Upper lobe of left lung (tissue), 6 donors: ENCODE results near the gene SLC22A1. TPM values are rescaled to one million over a fixed set of nuclear protein-coding genes. Genes with fewer than 3 reads are reported as not detected.
A peak's percentile ranks its signal among the peaks of the same experiment; 100 is the strongest.
"Not testable (repeated sequence)": the region's sequence is repeated elsewhere in the genome, so short reads cannot be mapped to it uniquely, and the experiment has no call there.

ENCODE experiments used
- ATAC-seq, 2 donors: fragments of 200-7000 bp; cut with Tn5 transposase; one replicate each; pipeline ENCODE4 v1.9.1; 2022; ENCODE audit warnings: mild to moderate bottlenecking in 2 of 2, moderate library complexity in 2 of 2; ENCODE audit not compliant: low FRiP score in 2 of 2
- DNase-seq, 2 donors: peaks; one replicate each; pipeline ENCODE4 v3.0.0-alpha.2; 2019 to 2020
- H3K27ac ChIP-seq, 4 donors: fragments of 200-600 bp; sonication (generic); one replicate each; pipeline ENCODE4 v1.5.1; 2016 to 2019
- H3K27me3 ChIP-seq, 4 donors: fragments of 200-600 bp; sonication (generic); one replicate each; pipeline ENCODE4 v1.5.1; 2017 to 2019
- H3K36me3 ChIP-seq, 4 donors: fragments of 200-600 bp; sonication (generic); one replicate each; pipeline ENCODE4 v1.5.1; 2016 to 2019
- H3K4me1 ChIP-seq, 4 donors: fragments of 200-600 bp; sonication (generic); one replicate each; pipeline ENCODE4 v1.5.1; 2018 to 2019
- H3K4me3 ChIP-seq, 4 donors: fragments of 200-600 bp; sonication (generic); one replicate each; pipeline ENCODE4 v1.5.1; 2017 to 2019; ENCODE audit warnings: mild to moderate bottlenecking in 2 of 4, moderate library complexity in 1 of 4
- H3K9me3 ChIP-seq, 4 donors: fragments of 200-600 bp; sonication (generic); one replicate each; pipeline ENCODE4 v1.5.1; 2018 to 2019
- EP300 ChIP-seq, 4 donors: sonication (generic); formaldehyde crosslinking; IDR thresholded peaks; one replicate each; pipeline ENCODE4 v1.5.1; 2017; ENCODE audit warnings: antibody characterized with exemption in 4 of 4, control low read depth in 2 of 4
- POLR2A ChIP-seq, 4 donors: fragments of 450-650 bp; IDR thresholded peaks; one replicate each; pipeline ENCODE4 v1.5.1; 2016 to 2017; ENCODE audit warnings: antibody characterized with exemption in 4 of 4, mild to moderate bottlenecking in 2 of 4
- POLR2AphosphoS5 ChIP-seq, 2 donors: sonication (generic); formaldehyde crosslinking; IDR thresholded peaks; one replicate each; pipeline ENCODE4 v1.5.1; 2017; ENCODE audit warnings: antibody characterized with exemption in 2 of 2
- WGBS, 2 donors: methylation state at CpG; one replicate each; pipeline ENCODE4 v1.1.5; 2017 to 2018; 5-methylcytosine and 5-hydroxymethylcytosine counted together
- total RNA-seq, 6 donors: library from RNA; depleted of rRNA in 4 of 6; stranded (reverse); fragments of >200 nt in 4 of 6; gene quantifications; one replicate each; pipeline versions ENCODE4 v1.1.0 to v1.2.1, GENCODE V29; 2016 to 2021
- TF ChIP-seq, protein P1 (sequence below), 6 experiments: fragments of 450-650 bp in 4 of 6; fragments of 200-600 bp in 2 of 6; sonication (generic) in 2 of 6; IDR thresholded peaks; one replicate each; pipeline ENCODE4 v1.5.1; 2016 to 2019; ENCODE audit warnings: antibody characterized with exemption in 6 of 6
- donor health status: DM: no; HTN: no; CAD: no; lungs with moderate emphysema.
- donor health status: DM: no; HTN: yes; CAD: no; lungs with severe emphysema.

SLC22A1 gene
- total RNA-seq, 6 donors from 2014 or later, result 0.67 to 4.2 (median 2.0) TPM

DNA sequence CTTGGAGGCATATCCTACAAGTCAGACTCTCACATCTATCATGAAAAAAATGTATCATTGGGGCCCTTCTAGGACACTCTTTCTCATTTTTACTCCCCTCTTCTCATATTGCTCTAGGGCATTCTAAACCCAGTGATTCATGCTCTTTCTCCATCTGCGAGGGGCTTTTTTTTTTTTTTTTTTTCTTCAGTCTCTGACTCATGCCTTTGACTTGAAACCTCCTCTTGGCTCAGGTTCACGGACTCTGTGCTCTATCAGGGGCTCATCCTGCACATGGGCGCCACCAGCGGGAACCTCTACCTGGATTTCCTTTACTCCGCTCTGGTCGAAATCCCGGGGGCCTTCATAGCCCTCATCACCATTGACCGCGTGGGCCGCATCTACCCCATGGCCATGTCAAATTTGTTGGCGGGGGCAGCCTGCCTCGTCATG is 17.8 kb downstream of the SLC22A1 start:
- TF ChIP-seq POLR2A (IDR thresholded peaks at IDR 0.05) (no peak), EP300 (IDR thresholded peaks at IDR 0.05) (no peak), POLR2AphosphoS5 (IDR thresholded peaks at IDR 0.05) (no peak)
- TF ChIP-seq, protein P1, sequence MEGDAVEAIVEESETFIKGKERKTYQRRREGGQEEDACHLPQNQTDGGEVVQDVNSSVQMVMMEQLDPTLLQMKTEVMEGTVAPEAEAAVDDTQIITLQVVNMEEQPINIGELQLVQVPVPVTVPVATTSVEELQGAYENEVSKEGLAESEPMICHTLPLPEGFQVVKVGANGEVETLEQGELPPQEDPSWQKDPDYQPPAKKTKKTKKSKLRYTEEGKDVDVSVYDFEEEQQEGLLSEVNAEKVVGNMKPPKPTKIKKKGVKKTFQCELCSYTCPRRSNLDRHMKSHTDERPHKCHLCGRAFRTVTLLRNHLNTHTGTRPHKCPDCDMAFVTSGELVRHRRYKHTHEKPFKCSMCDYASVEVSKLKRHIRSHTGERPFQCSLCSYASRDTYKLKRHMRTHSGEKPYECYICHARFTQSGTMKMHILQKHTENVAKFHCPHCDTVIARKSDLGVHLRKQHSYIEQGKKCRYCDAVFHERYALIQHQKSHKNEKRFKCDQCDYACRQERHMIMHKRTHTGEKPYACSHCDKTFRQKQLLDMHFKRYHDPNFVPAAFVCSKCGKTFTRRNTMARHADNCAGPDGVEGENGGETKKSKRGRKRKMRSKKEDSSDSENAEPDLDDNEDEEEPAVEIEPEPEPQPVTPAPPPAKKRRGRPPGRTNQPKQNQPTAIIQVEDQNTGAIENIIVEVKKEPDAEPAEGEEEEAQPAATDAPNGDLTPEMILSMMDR (IDR thresholded peaks at IDR 0.05), result no peak

DNA sequence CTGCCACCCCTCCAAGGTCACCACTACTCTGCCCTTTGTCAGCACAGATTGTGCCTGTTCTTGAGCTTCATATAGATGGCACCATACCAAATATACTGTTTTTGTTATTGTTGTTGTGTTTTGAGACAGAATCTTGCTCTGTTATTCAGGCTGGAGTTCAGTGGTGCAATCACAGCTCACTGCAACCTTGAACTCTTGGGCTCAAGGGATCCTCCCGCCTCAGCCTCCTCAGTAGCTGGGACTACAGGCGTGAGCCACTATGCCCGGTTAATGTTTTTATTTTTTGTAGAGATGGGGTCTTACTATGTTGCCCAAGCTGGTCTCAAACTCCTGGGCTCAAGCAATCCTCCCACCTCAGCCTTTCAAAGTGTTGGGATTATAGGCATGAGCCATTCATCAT is 18.9 kb downstream of the SLC22A1 start:
- not testable (repeated sequence) for H3K27ac ChIP-seq, DNase-seq, H3K36me3 ChIP-seq, H3K9me3 ChIP-seq, H3K4me3 ChIP-seq, H3K27me3 ChIP-seq, H3K4me1 ChIP-seq, ATAC-seq
- 83 to 88% methylated on average over 3 of the region's 3 CpGs for WGBS, 2 donors

More for the DNA sequence above, 17.8 kb downstream of the SLC22A1 start:
- DNase-seq, result no peak
- Histone ChIP-seq H3K36me3 (no peaks in the 10 kb centered on the region), H3K27ac (no peak overlapping the region), H3K4me1 (no peaks in the 10 kb centered on the region), H3K4me3 (no peak overlapping the region), H3K9me3 (no peaks in the 10 kb centered on the region), H3K27me3 (no peaks in the 10 kb centered on the region)
- 89 to 94% methylated on average over 12 of the region's 12 CpGs for WGBS, 2 donors
- ATAC-seq, result peak in 1 of 2 donors; percentile 2

DNA sequence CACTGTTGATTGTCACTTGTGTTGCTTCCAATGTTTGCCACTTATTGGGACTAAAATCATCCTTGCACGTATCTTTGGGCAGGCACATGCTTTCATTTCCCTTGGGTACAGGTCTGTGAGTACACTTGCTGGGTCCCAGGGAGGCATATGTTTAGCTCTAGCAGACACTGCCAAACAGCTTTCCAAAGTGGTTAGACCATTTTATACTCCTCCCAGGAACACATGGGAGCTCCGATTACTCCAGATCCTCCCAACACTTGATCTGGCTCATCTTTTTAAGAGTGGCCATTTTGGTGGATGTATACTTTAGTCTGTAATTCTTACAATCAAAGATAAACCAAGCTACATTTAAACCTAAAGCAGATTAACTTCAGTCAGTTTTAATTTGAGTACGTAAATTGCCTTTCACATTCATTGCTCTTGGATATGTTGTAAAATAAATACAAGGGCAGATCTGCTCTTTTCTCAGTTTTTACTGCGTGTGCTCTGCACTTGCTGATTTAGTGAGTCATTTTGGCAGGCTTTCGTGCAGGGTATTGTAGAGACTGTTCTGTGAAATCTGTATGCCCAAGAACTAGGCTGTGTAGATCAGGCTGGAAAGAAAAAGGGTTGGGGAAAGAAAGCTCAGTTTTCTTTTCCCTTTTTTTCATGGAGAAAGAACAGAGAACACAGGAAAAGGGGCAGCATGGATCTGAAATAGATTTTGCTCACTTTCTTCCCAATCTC is 19.5 kb downstream of the SLC22A1 start:
- no peak overlapping the region for H3K27ac ChIP-seq

DNA sequence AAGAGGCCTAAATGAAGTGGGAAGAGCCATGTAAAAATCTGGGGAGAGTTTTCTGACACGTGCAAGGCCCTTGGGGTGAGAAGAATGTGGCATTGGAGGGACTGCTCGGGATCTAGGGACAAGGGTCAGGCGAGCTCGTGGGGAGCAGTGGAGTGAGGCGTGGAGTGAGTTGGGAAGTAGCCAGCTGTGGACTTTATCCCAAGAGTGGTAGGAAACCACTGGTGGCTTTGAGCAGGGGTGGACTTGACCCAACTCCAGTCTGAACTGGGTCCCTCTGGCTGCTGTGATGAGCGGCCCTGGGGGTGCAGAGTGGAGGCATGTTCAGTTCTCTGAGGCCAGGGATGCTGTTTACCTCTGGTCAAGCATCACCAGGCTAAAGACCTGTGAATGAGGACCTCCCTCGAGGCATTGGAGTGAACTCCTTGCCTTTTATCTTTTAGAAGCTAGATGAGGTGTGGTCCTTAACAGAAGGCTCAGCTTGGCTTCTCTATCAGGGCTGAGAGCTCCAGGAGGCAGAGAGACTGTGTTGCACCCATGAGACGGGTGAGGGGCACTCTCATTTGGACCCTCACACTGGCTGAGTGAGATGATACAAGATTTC is 20.6 kb downstream of the SLC22A1 start:
- H3K27ac ChIP-seq, result no peak overlapping the region
- H3K4me1 ChIP-seq, result no peaks in the 10 kb centered on the region
- H3K4me3 ChIP-seq, result no peak overlapping the region
- 82 to 86% methylated on average over 8 of the region's 8 CpGs for WGBS, 2 donors
- DNase-seq (no peak), ATAC-seq (no peak)
- no peaks in the 10 kb centered on the region for H3K9me3 ChIP-seq
- TF ChIP-seq POLR2A (IDR thresholded peaks at IDR 0.05), result no peak
- TF ChIP-seq EP300 (IDR thresholded peaks at IDR 0.05), result no peak
- TF ChIP-seq POLR2AphosphoS5 (IDR thresholded peaks at IDR 0.05), result no peak
- TF ChIP-seq, protein P1 (IDR thresholded peaks at IDR 0.05), result no peak
- H3K27me3 ChIP-seq, result no peaks in the 10 kb centered on the region
- no peaks in the 10 kb centered on the region for H3K36me3 ChIP-seq

More for the DNA sequence above, 19.5 kb downstream of the SLC22A1 start:
- H3K36me3 ChIP-seq, result no peaks in the 10 kb centered on the region
- no peaks in the 10 kb centered on the region for H3K27me3 ChIP-seq
- H3K4me3 ChIP-seq, result no peak overlapping the region
- TF ChIP-seq POLR2AphosphoS5 (IDR thresholded peaks at IDR 0.05) (no peak), POLR2A (IDR thresholded peaks at IDR 0.05) (no peak), EP300 (IDR thresholded peaks at IDR 0.05) (no peak)
- TF ChIP-seq, protein P1 (IDR thresholded peaks at IDR 0.05), result no peak
- no peaks in the 10 kb centered on the region for H3K9me3 ChIP-seq
- H3K4me1 ChIP-seq, result no peaks in the 10 kb centered on the region
- 85 to 86% methylated on average over 5 of the region's 5 CpGs for WGBS, 2 donors
- DNase-seq, result no peak
- no peak for ATAC-seq

DNA sequence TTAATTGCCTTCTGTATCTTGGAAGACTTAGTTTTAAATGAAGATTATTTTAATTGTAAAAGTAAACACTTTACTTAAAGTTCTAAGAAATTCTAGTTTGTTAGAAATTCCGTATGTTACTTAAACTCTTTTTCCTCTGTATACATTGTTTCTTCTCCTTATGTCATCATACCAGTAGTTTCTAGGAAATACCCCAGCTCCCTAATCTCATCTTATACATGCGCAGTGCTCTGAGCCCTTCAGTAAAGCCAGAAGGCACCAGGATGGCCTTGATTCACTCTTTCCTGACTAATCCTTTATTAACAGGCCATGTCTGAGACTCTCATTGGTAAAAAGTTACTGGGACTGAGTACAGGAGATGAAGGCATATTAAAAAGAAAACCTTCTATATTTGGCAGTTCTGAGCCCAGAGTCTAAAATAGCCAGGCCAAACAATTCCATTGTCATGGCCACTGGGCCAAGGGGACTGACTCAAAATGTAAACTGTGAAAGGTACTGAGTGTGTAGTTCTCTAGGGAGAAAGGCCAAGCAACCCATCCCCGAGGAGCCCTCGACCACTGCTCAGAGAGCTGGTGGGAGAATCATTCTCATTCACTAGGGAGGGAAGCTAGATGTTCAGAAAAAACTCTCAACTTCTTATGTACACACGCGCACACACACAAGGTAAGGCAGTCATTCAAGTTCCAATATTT is 25.0 kb downstream of the SLC22A1 start:
- no peak for DNase-seq
- Histone ChIP-seq H3K9me3 (no peaks in the 10 kb centered on the region), H3K36me3 (no peaks in the 10 kb centered on the region), H3K4me1 (no peaks in the 10 kb centered on the region), H3K27ac (no peak overlapping the region), H3K27me3 (no peaks in the 10 kb centered on the region), H3K4me3 (no peak overlapping the region)
- no peak for ATAC-seq
- 83 to 91% methylated on average over 6 of the region's 6 CpGs for WGBS, 2 donors
- TF ChIP-seq POLR2A (IDR thresholded peaks at IDR 0.05) (no peak), EP300 (IDR thresholded peaks at IDR 0.05) (no peak), POLR2AphosphoS5 (IDR thresholded peaks at IDR 0.05) (no peak)
